Heart right ventricle (tissue), 16 donors: ENCODE results near the gene FAM219A. TPM values are rescaled to one million over a fixed set of nuclear protein-coding genes. Genes with fewer than 3 reads are reported as not detected.
A peak's percentile ranks its signal among the peaks of the same experiment; 100 is the strongest.

Source experiments
- ATAC-seq, 8 donors: fragments of 200-7000 bp; cut with Tn5 transposase; one replicate each; pipeline ENCODE4 v1.9.1; 2020; ENCODE audit warnings: mild to moderate bottlenecking in 8 of 8, moderate library complexity in 8 of 8, moderate number of reproducible peaks in 1 of 8
- DNase-seq, 2 donors: peaks; one replicate each; pipeline ENCODE4 v3.0.0-alpha.2; 2020
- H3K27ac ChIP-seq, 10 donors: fragments of 200-600 bp; sonication (generic) in 2 of 10; one replicate each; pipeline versions ENCODE4 v1.5.0 to v1.8.0; 2020 to 2022; ENCODE audit warnings: mild to moderate bottlenecking in 3 of 10
- H3K27me3 ChIP-seq, 7 donors: fragments of 200-600 bp; one replicate each; pipeline ENCODE4 v1.8.0; 2021 to 2022; ENCODE audit warnings: mild to moderate bottlenecking in 2 of 7
- H3K36me3 ChIP-seq, 9 donors: fragments of 200-600 bp; sonication (generic) in 1 of 9; one replicate each; pipeline versions ENCODE4 v1.5.0 to v1.8.0; 2020 to 2022; ENCODE audit warnings: mild to moderate bottlenecking in 2 of 9
- H3K4me1 ChIP-seq, 9 donors: fragments of 200-600 bp; sonication (generic) in 1 of 9; one replicate each; pipeline versions ENCODE4 v1.5.0 to v1.8.0; 2020 to 2022; ENCODE audit warnings: mild to moderate bottlenecking in 4 of 9
- H3K4me3 ChIP-seq, 10 donors: fragments of 200-600 bp; sonication (generic) in 2 of 10; one replicate each; pipeline versions ENCODE4 v1.5.0 to v1.8.0; 2020 to 2022; ENCODE audit warnings: mild to moderate bottlenecking in 7 of 10, moderate library complexity in 2 of 10
- H3K9me3 ChIP-seq, 11 donors: fragments of 200-600 bp in 10 of 11; sonication (generic) in 2 of 11; one replicate each; pipeline versions ENCODE4 v1.5.0 to v1.8.0; 2013 to 2022; ENCODE audit warnings: mild to moderate bottlenecking in 2 of 11, control low read depth in 1 of 11, moderate library complexity in 1 of 11
- WGBS, 2 donors: extraction: QIAGEN DNeasy Blood & Tissue Kit; methylation state at CpG; one replicate each; pipeline ENCODE4 v1.1.7; 2013; ENCODE audit warnings: inconsistent platforms in 1 of 2; 5-methylcytosine and 5-hydroxymethylcytosine counted together
- intact Hi-C, 10 donors: fragments of 100-400 bp; cut with DNase I; formaldehyde crosslinking; loops; one replicate each; pipeline versions ENCODE4 v1.11.1 to v1.14.2; 2022
- polyA plus RNA-seq, 2 donors: library from polyadenylated mRNA; stranded (reverse); fragments of 200-250 nt; gene quantifications; one replicate each; pipeline ENCODE4 v1.2.3, GENCODE V29; 2013
- total RNA-seq, 10 donors: library from RNA; stranded (reverse); fragmentation: NEBNext Ultra II Directional in 3 of 10; extraction: Animal tissue kit (Norgen Biotek cat#: 25700) in 3 of 10; gene quantifications; one replicate each; pipeline versions ENCODE4 v1.2.1 to v1.2.4, GENCODE V29; 2021 to 2023
- TF ChIP-seq, protein P1 (sequence below), 9 donors: fragments of 200-600 bp; sonication (generic) in 2 of 9; IDR thresholded peaks; one replicate each; pipeline versions ENCODE4 v1.5.0 to v1.8.0; 2021 to 2022; ENCODE audit warnings: antibody characterized with exemption in 9 of 9, mild to moderate bottlenecking in 5 of 9, moderate library complexity in 1 of 9
- donor health status: Arrhythmogenic right ventricular cardiomyopathy.
- donor health status: ischemic (EF 13 %, LVEDD 7.1; RV severe dilation, severe dysfunction).
- donor health status: healthy with polysubstance abuse.
- donor health status: DM: no; HTN: yes; CAD: no.
- donor health status: DM: no; HTN: no; CAD: no.
- donor health status: ischemic (EF 25% LVEDD 6.9; RV normal size, moderate dysfunction).
- donor health status: ischemic (EF 25% LVEDD 5.7; RV mildly dilated, moderate dysfunction).
- donor health status: healthy.
- donor health status: DM: yes; HTN: yes; CAD: no.
- donor health status: Ischemic cardiomyopathy.
- donor health status: ischemic (EF 35%, LVEDD 5.7; RV mildly dilated, moderate dysfunction).
- donor health status: nonischemic (EF 11% LVEDD 7.7; RV severe dilation, severe dysfunction).
- donor health status: DM: yes; HTN: yes; CAD: no.
- donor health status: PGD.
- donor health status: ischemic (EF 29% LVEDD 5.4; RV normal size, mild dysfunction).
- donor health status: nonischemic (EF 23%, LVEDD 6.1; RV moderate dilation, normal function).

Gene FAM219A
- total and polyA plus RNA-seq, 12 donors: 15.1 to 38.6 (median 25.9) TPM

DNA sequence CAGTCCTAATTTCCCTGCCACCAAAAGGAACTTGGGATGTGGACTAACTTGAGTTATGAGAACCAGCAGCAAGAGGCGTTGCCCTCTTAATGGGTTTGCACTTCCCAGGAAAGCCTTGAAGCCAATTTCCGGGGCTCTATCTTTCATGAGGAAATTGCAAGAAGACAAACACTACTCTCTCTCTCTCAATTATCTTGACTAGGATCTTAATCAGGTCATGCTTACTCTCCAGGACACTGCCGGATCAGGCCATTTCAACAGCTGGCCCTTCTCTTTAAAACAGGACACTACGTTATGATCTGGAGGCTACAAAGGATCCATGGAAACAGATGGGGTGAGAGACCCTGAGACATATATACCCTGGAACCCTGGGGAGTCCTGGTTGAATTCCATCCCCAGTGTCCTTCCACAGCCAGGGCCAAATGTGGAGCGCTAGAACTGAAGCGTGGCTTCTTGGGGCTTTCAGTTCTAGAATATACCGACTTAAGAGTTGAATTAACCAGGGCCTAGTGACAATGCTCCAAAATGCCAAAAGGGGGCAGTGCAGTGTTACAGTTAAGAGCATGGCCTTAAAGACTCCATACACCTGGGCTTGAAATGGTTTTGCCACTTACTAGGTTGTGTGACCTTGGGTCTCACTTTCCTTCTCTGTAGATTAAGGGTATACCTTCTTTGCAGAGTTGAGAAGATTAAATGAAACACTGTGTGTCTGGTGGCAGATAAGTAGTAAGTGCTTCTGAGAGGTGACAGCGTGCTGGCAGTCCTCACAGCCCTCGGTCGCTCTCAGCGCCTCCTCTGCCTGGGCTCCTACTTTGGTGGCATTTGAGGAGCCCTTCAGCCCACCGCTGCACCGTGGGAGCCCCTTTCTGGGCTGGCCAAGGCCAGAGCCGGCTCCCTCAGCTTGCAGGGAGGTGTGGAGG lies 21.1 kb downstream of the FAM219A start:
- ATAC-seq: peak; percentile 75 to 86 (median 80)
- H3K4me3 ChIP-seq: no peak overlapping the region
- H3K4me1 ChIP-seq: peaks cover 5 to 50% (median 32%) of the 10 kb centered on the region in 9 donors
- peak in 1 of 2 donors; percentile 57 for DNase-seq
- H3K27me3 ChIP-seq: no peaks in the 10 kb centered on the region
- TF ChIP-seq, protein P1, sequence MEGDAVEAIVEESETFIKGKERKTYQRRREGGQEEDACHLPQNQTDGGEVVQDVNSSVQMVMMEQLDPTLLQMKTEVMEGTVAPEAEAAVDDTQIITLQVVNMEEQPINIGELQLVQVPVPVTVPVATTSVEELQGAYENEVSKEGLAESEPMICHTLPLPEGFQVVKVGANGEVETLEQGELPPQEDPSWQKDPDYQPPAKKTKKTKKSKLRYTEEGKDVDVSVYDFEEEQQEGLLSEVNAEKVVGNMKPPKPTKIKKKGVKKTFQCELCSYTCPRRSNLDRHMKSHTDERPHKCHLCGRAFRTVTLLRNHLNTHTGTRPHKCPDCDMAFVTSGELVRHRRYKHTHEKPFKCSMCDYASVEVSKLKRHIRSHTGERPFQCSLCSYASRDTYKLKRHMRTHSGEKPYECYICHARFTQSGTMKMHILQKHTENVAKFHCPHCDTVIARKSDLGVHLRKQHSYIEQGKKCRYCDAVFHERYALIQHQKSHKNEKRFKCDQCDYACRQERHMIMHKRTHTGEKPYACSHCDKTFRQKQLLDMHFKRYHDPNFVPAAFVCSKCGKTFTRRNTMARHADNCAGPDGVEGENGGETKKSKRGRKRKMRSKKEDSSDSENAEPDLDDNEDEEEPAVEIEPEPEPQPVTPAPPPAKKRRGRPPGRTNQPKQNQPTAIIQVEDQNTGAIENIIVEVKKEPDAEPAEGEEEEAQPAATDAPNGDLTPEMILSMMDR (IDR thresholded peaks at IDR 0.05): peak; percentile 53 to 86 (median 78)
- WGBS, 2 donors: 57 to 58% methylated on average over 13 to 14 of the region's 14 CpGs
- H3K27ac ChIP-seq: no peak overlapping the region
- H3K9me3 ChIP-seq: no peaks in the 10 kb centered on the region
- intact Hi-C loops: loop anchor here in 8 of 10 donors (1.0 to 10.0 kb wide), 10 partner anchors 52 to 158 kb away; no protein-coding TSS in a partner anchor
- peaks cover 0 to 23% (median 0%) of the 10 kb centered on the region in 9 donors for H3K36me3 ChIP-seq

DNA sequence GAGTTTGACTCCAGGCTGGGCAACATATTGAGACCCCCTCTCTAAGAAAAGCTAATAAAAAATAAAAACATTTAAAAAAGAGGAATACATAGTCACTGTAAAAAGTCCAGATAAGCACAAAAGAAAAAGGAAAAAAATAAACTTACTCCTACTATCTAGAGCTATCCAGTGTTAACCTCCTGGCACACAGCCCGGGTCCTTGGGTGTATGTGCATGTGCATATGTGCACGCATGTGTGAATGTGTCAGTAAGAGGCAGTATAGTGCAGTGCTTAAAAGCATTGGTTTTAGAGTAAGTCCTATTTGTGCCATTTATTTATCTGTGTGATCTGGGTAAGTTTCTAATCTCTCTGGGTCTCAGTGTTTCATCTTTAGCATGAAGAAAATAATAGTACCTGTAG lies 26.7 kb downstream of the FAM219A start:
- H3K27ac ChIP-seq: no peak overlapping the region
- ATAC-seq: no peak
- no peaks in the 10 kb centered on the region for H3K9me3 ChIP-seq
- DNase-seq: no peak
- TF ChIP-seq, protein P1 (IDR thresholded peaks at IDR 0.05): no peak
- no peaks in the 10 kb centered on the region for H3K27me3 ChIP-seq
- H3K4me1 ChIP-seq: peaks cover 0 to 43% (median 27%) of the 10 kb centered on the region in 9 donors
- 58 to 73% methylated on average over 2 of the region's 2 CpGs for WGBS, 2 donors
- no peak overlapping the region for H3K4me3 ChIP-seq
- intact Hi-C loops: loop anchor here in 5 of 10 donors (10.0 kb wide), 2 partner anchors 47 to 163 kb away; no protein-coding TSS in a partner anchor
- peaks cover 0 to 28% (median 0%) of the 10 kb centered on the region in 9 donors for H3K36me3 ChIP-seq

DNA sequence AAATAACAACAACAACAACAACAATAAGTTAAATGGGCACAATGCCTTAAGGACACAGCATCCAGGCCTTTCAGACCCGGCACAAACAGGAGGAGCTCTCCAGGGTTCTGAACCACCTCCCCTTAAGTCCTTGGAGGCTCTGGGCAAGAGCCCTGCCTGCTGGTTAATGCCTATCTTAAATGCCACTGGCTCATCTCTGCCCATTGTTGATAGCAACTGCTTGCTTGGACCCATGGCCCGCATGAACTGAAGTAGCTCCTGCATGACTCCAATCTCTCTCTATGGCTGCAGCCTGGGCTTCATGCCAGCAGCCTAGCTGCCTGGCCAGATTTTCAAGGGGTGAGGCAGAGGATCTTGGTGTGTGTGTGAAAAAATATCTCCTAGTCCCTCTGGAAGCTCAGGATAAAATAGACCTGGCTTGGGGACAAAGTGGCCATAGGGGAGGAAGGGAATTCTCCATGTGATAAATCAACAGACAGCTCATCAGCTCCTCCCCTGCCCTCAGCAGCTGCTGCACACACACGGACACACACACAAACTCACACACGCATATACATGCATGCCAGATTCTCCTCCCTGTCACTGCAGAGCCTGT lies 27.4 kb downstream of the FAM219A start:
- intact Hi-C loops: loop anchor here in 5 of 10 donors (10.0 kb wide), 2 partner anchors 46 to 164 kb away; no protein-coding TSS in a partner anchor
- Histone ChIP-seq H3K27me3 (no peaks in the 10 kb centered on the region), H3K36me3 (peaks cover 0 to 35% (median 0%) of the 10 kb centered on the region in 9 donors), H3K9me3 (no peaks in the 10 kb centered on the region), H3K4me3 (no peak overlapping the region), H3K4me1 (peaks cover 0 to 43% (median 25%) of the 10 kb centered on the region in 9 donors), H3K27ac (no peak overlapping the region)
- DNase-seq (peak; percentile 72 to 85), ATAC-seq (peak; percentile 90 to 97 (median 96))
- 5 to 10% methylated on average over 4 of the region's 4 CpGs for WGBS, 2 donors
- TF ChIP-seq, protein P1 (IDR thresholded peaks at IDR 0.05): no peak

DNA sequence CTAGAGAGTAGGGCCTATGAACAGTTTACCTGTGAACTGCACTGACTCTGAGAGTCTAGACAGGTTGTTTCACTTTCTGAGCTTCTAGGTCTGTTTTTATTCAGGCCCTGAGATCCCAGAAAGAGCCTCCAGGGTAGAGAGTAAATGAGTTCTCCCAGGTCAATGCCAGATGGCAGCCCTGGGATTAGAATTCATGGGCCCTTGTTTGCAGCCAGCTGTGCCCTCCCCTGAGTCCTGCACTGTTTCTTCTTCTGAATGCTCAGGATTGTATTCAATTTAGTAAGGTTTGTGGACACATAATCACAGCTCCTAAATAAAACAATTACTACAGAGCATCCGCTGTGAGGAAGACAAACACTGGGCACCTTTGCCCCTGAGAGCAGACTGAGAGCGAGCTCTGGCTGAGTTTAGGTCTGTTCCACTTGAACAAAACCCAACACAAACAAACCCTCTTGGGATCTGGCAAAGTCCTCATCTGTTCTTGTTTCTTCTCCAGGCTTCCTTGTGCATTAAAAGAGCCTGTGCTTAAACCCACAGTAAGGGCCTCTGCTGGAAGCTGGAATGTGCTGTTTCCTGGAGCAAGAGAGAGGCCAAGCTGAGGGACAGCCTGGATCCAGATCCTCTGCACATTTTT lies 29.9 kb downstream of the FAM219A start:
- ATAC-seq (no peak), DNase-seq (no peak)
- Histone ChIP-seq H3K4me1 (peaks cover 0 to 43% (median 25%) of the 10 kb centered on the region in 9 donors), H3K9me3 (no peaks in the 10 kb centered on the region), H3K27me3 (no peaks in the 10 kb centered on the region), H3K27ac (no peak overlapping the region), H3K36me3 (peaks cover 0 to 50% (median 0%) of the 10 kb centered on the region in 9 donors), H3K4me3 (no peak overlapping the region)
- TF ChIP-seq, protein P1 (IDR thresholded peaks at IDR 0.05): no peak
- intact Hi-C loops: no loop called here
- WGBS, 2 donors: 81 to 89% methylated on average over 2 of the region's 2 CpGs
